Aorta (tissue), 5 donors: ENCODE results near the gene TRIM65. TPM values are rescaled to one million over a fixed set of nuclear protein-coding genes. Genes with fewer than 3 reads are reported as not detected.
A peak's percentile ranks its signal among the peaks of the same experiment; 100 is the strongest.

Experiments used
- ATAC-seq: fragments of 200-7000 bp; cut with Tn5 transposase; one replicate; pipeline ENCODE4 v1.9.1; 2022; ENCODE audit warnings: moderate library complexity; ENCODE audit not compliant: low FRiP score
- DNase-seq, 2 donors: peaks; one replicate each; pipeline ENCODE4 v3.0.0-alpha.2; 2020
- H3K27ac ChIP-seq, 2 donors: one replicate each; pipeline ENCODE4 v1.5.1; 2013; ENCODE audit warnings: low read length in 2 of 2, mild to moderate bottlenecking in 2 of 2, moderate library complexity in 2 of 2, control low read depth in 1 of 2, inconsistent platforms in 1 of 2, low read depth in 1 of 2
- H3K27me3 ChIP-seq, 2 donors: one replicate each; pipeline ENCODE4 v1.6.1; 2013; ENCODE audit warnings: control low read depth in 1 of 2, low read length in 1 of 2, mild to moderate bottlenecking in 1 of 2, moderate library complexity in 1 of 2; ENCODE audit not compliant: insufficient read depth in 2 of 2, control insufficient read depth in 1 of 2
- H3K36me3 ChIP-seq, 2 donors: one replicate each; pipeline ENCODE4 v1.6.1; 2013; ENCODE audit warnings: control low read depth in 1 of 2, low read length in 1 of 2, mild to moderate bottlenecking in 1 of 2; ENCODE audit not compliant: insufficient read depth in 2 of 2, control insufficient read depth in 1 of 2
- H3K4me1 ChIP-seq, 2 donors: one replicate each; pipeline ENCODE4 v1.6.1; 2013; ENCODE audit warnings: low read length in 2 of 2, control low read depth in 1 of 2, mild to moderate bottlenecking in 1 of 2, moderate library complexity in 1 of 2; ENCODE audit not compliant: insufficient read depth in 2 of 2, control insufficient read depth in 1 of 2
- H3K4me3 ChIP-seq, 2 donors: one replicate each; pipeline ENCODE4 v1.5.1; 2013; ENCODE audit warnings: low read length in 2 of 2, control low read depth in 1 of 2, mild to moderate bottlenecking in 1 of 2
- H3K9me3 ChIP-seq: one replicate; pipeline ENCODE4 v1.6.1; 2013; ENCODE audit warnings: mild to moderate bottlenecking, low read length; ENCODE audit not compliant: control insufficient read depth
- WGBS, 2 donors: extraction: QIAGEN DNeasy Blood & Tissue Kit; methylation state at CpG; one replicate each; pipeline ENCODE4 v1.1.7; 2013; 5-methylcytosine and 5-hydroxymethylcytosine counted together
- intact Hi-C, 2 donors: fragments of 100-400 bp; cut with DNase I; formaldehyde crosslinking; loops; one replicate each; pipeline versions ENCODE4 v1.14.2 to v1.15.0; 2022
- polyA plus RNA-seq, 2 donors: library from polyadenylated mRNA; stranded (reverse); fragments of 200-250 nt; gene quantifications; one replicate each; pipeline ENCODE4 v1.2.3, GENCODE V29; 2013
- total RNA-seq, 2 donors: library from RNA; stranded (reverse); fragmentation: NEBNext Ultra II Directional; extraction: Animal tissue kit (Norgen Biotek cat#: 25700); gene quantifications; one replicate each; pipeline ENCODE4 v1.2.1, GENCODE V29; 2021
- donor health status: healthy with polysubstance abuse.
- donor health status: Bipolar disorder and iron deficiency.
- donor health status: DM: no; HTN: no; CAD: no.
- donor health status: DM: no; HTN: no; CAD: no.
- donor health status: DM: yes; HTN: yes; CAD: no.

TRIM65 gene
- total and polyA plus RNA-seq, 4 donors, result 10.0 to 26.6 (median 13.9) TPM

DNA sequence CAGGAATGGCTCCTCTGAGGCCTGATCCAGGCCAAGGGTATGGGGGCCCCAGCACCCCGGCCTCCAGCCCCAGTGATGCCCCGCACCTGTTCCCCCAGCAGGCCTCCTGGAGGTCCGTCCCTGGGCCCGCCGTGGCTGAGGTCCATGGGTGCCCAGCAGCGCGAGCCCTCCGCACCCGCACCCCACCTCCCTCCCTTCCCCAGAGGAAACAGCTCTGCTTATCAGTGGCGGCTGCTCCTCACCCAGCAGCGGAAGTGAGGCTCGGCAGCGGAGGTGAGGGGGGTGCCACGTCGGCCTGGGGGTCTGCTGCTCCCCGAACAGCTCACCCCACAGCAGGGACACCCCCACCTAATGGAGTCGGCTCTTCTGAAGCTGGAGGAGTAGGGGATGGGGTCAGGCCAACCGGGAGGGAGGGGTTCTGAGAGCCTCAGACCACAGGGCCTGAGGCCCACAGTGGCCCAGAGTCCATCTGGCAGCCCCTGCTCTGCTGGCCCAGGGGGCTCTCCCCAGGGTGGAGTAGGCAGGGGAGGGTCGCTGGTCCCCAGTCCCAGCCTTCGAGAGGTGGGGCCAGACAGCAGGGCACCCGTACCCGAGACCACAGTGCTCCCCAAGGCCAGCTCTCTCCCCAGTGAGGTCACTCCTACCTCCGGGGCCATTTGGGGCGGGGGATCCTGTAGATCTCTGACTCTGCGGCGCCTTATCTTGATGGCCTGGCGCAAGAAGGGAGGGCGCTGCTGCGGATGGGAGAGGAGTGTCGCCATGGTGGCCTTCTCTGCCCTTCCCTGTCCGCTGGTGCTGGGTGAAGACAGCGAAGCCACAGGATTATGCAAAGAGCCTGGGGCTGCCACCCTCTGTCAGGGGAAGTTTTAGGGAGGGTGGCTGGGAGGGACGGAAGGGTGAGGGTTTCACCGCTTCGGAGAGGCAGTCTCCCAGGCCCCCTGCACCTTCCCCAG lies 52.9 kb downstream of the TRIM65 start, which contains the start of gene UNC13D:
Gene UNC13D (minus strand): TSS at position 828 of the 953 bp plus-strand sequence. CDS start 67 bp downstream, at position 761.
- intact Hi-C loops, result loop anchor here in 1 of 2 donors (10.0 kb wide), 1 partner anchor 49 kb away; no protein-coding TSS in a partner anchor
- Histone ChIP-seq H3K27me3 (no peaks in the 10 kb centered on the region), H3K4me1 (no peaks in the 10 kb centered on the region), H3K4me3 (no peak within 1 kb of the TSS), H3K9me3 (no peaks in the 10 kb centered on the region), H3K36me3 (peaks cover 0 to 16% of the 10 kb centered on the region in 2 donors), H3K27ac (peak within 1 kb of the TSS; percentile 10 to 49)
- WGBS, 2 donors, result 76% methylated on average over 31 to 35 of the region's 35 CpGs
- DNase-seq, result no peak
- ATAC-seq, result peak; percentile 6

GRCh38 chr17:75842963-75843576 lies 53.7 kb downstream of the TRIM65 start:
- peaks cover 0 to 13% of the 10 kb centered on the region in 2 donors for H3K36me3 ChIP-seq
- WGBS, 2 donors, result 87 to 88% methylated on average over 20 to 22 of the region's 22 CpGs
- no peaks in the 10 kb centered on the region for H3K9me3 ChIP-seq
- DNase-seq (no peak), ATAC-seq (no peak)
- no peaks in the 10 kb centered on the region for H3K4me1 ChIP-seq
- no peak overlapping the region for H3K4me3 ChIP-seq
- intact Hi-C loops, result loop anchor here in 1 of 2 donors (10.0 kb wide), 1 partner anchor 48 kb away; no protein-coding TSS in a partner anchor
- no peaks in the 10 kb centered on the region for H3K27me3 ChIP-seq
- H3K27ac ChIP-seq, result no peak overlapping the region

- no peaks in the 10 kb centered on the region for H3K27me3 ChIP-seq
- H3K4me1 ChIP-seq, result no peaks in the 10 kb centered on the region
- intact Hi-C loops, result loop anchor here in 1 of 2 donors (10.0 kb wide), 1 partner anchor 48 kb away; no protein-coding TSS in a partner anchor
- H3K36me3 ChIP-seq, result peaks cover 0 to 7% of the 10 kb centered on the region in 2 donors
- no peak overlapping the region for H3K27ac ChIP-seq
- 88% methylated on average over 18 of the region's 18 CpGs for WGBS, 2 donors
- ATAC-seq, result no peak
- H3K9me3 ChIP-seq, result no peaks in the 10 kb centered on the region
- no peak for DNase-seq
- no peak overlapping the region for H3K4me3 ChIP-seq
Observed at GRCh38 chr17:75842411-75842810, 54.3 kb downstream of the TRIM65 start.

- Histone ChIP-seq H3K27ac (no peak overlapping the region), H3K9me3 (no peaks in the 10 kb centered on the region), H3K4me1 (no peaks in the 10 kb centered on the region), H3K4me3 (no peak overlapping the region), H3K27me3 (no peaks in the 10 kb centered on the region), H3K36me3 (no peaks in the 10 kb centered on the region)
- intact Hi-C loops, result loop anchor here in 1 of 2 donors (10.0 kb wide), 1 partner anchor 46 kb away; no protein-coding TSS in a partner anchor
- 78 to 81% methylated on average over 7 of the region's 7 CpGs for WGBS, 2 donors
- ATAC-seq, result no peak
- DNase-seq, result no peak
Observed at GRCh38 chr17:75840799-75841164, 56.0 kb downstream of the TRIM65 start.

DNA sequence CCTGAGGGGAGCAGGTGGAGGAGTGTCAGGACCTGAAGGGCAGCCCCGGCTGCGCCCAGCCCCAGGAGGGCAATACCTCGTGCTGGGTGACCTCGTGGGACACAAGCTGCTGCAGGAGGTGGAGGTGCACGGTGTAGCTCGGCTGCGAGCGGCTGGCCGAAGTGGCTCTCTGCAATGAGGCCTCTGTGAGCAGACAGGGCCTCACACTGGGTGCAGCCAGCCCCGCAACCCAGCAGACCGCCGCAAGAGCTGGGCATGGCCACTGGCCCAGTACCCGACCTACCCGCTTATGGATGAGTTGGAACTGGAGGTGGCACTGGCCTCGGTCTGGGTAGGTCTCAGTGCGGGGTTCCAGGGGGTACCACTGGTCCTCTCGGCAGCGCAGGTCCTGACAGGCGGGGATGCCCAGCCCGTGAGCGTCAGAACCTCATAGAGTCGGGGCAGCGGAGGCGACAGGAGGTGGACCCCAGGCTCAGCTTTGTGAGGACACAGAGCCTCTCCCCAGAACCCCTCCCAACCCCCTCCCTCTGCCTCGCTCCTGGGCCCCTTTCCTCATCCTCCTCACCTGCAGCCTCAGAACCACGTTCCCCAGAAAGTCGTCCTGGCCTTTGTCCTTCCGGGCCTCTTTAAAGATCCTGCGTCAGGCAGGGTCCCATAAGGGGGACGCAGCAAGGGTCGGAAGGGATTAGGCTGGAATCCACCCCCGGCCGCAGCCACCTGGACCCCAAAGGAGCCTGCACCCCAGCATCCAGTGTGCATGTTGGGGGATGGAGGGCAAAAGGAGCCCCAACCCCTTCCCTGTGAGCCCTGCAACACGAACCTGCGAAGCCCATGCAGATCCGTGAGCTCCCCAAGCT lies 56.6 kb downstream of the TRIM65 start:
- H3K27me3 ChIP-seq, result no peaks in the 10 kb centered on the region
- WGBS, 2 donors, result 93 to 94% methylated on average over 36 of the region's 36 CpGs
- intact Hi-C loops, result loop anchor here in 1 of 2 donors (10.0 kb wide), 1 partner anchor 45 kb away; no protein-coding TSS in a partner anchor
- no peaks in the 10 kb centered on the region for H3K9me3 ChIP-seq
- DNase-seq (peak in 1 of 2 donors; percentile 72), ATAC-seq (no peak)
- H3K27ac ChIP-seq, result no peak overlapping the region
- no peak overlapping the region for H3K4me3 ChIP-seq
- no peaks in the 10 kb centered on the region for H3K4me1 ChIP-seq
- no peaks in the 10 kb centered on the region for H3K36me3 ChIP-seq

Other genes starting within 250 kb of the TRIM65 start
- 10 to 100 TPM; 11.4 to 26.1 TPM for gene RECQL5, start 229.8 kb downstream of the TRIM65 start, total RNA-seq
- gene RECQL5, start 229.8 kb downstream of the TRIM65 start, polyA plus RNA-seq, result 10 to 100 TPM in 1 of 2 donors, 1 to 10 TPM in 1; 3.3 to 40.6 TPM
- 10 to 100 TPM; 72.6 to 78.6 TPM for gene SAP30BP, start 229.6 kb downstream of the TRIM65 start, total RNA-seq
- 100 to 1,000 TPM in 1 of 2 donors, 10 to 100 TPM in 1; 43.3 to 127 TPM for gene SAP30BP, start 229.6 kb downstream of the TRIM65 start, polyA plus RNA-seq
- 10 to 100 TPM; 40.3 to 69.5 TPM for gene ITGB4, start 175.5 kb downstream of the TRIM65 start, total RNA-seq
- gene ITGB4, start 175.5 kb downstream of the TRIM65 start, polyA plus RNA-seq, result 10 to 100 TPM in 1 of 2 donors, 1 to 10 TPM in 1; 7.5 to 13.9 TPM
- 10 to 100 TPM; 16.8 to 27.1 TPM for gene GALK1, start 131.8 kb downstream of the TRIM65 start, total RNA-seq
- gene GALK1, start 131.8 kb downstream of the TRIM65 start, polyA plus RNA-seq, result 10 to 100 TPM; 16.9 to 44.8 TPM
- gene UNK, start 112.1 kb downstream of the TRIM65 start, total RNA-seq, result 10 to 100 TPM; 28.9 to 34.1 TPM
- 10 to 100 TPM in 1 of 2 donors, 1 to 10 TPM in 1; 8.8 to 21.7 TPM for gene UNK, start 112.1 kb downstream of the TRIM65 start, polyA plus RNA-seq
- 10 to 100 TPM; 17.7 to 20.0 TPM for gene UNC13D, start 52.5 kb downstream of the TRIM65 start, total RNA-seq
- 10 to 100 TPM in 1 of 2 donors, 1 to 10 TPM in 1; 3.8 to 23.1 TPM for gene UNC13D, start 52.5 kb downstream of the TRIM65 start, polyA plus RNA-seq
- gene WBP2, start 41.6 kb downstream of the TRIM65 start, total RNA-seq, result 100 to 1,000 TPM; 104 to 122 TPM
- gene WBP2, start 41.6 kb downstream of the TRIM65 start, polyA plus RNA-seq, result 100 to 1,000 TPM in 1 of 2 donors, 10 to 100 TPM in 1; 54.6 to 123 TPM
- 10 to 100 TPM; 39.8 to 88.5 TPM for gene TRIM47, start 18.4 kb downstream of the TRIM65 start, total RNA-seq
- gene TRIM47, start 18.4 kb downstream of the TRIM65 start, polyA plus RNA-seq, result 10 to 100 TPM; 15.7 to 47.7 TPM
- 10 to 100 TPM; 51.3 to 65.4 TPM for gene MRPL38, start 7.9 kb upstream of the TRIM65 start, total RNA-seq
- gene MRPL38, start 7.9 kb upstream of the TRIM65 start, polyA plus RNA-seq, result 100 to 1,000 TPM in 1 of 2 donors, 10 to 100 TPM in 1; 25.2 to 128 TPM
- gene FBF1, start 44.1 kb upstream of the TRIM65 start, total RNA-seq, result 10 to 100 TPM in 1 of 2 donors, 1 to 10 TPM in 1; 5.5 to 12.2 TPM
- 10 to 100 TPM in 1 of 2 donors, 1 to 10 TPM in 1; 1.0 to 21.6 TPM for gene FBF1, start 44.1 kb upstream of the TRIM65 start, polyA plus RNA-seq
- 10 to 100 TPM; 41.5 to 48.8 TPM for gene ACOX1, start 82.2 kb upstream of the TRIM65 start, total RNA-seq
- gene ACOX1, start 82.2 kb upstream of the TRIM65 start, polyA plus RNA-seq, result 10 to 100 TPM; 14.6 to 16.2 TPM
- 10 to 100 TPM in 1 of 2 donors, 1 to 10 TPM in 1; 8.9 to 15.1 TPM for gene TEN1, start 82.3 kb upstream of the TRIM65 start, total RNA-seq
- 10 to 100 TPM; 18.8 to 19.7 TPM for gene TEN1, start 82.3 kb upstream of the TRIM65 start, polyA plus RNA-seq
- 1 to 10 TPM; 3.5 to 7.2 TPM for gene CDK3, start 103.9 kb upstream of the TRIM65 start, total RNA-seq
- gene CDK3, start 103.9 kb upstream of the TRIM65 start, polyA plus RNA-seq, result 10 to 100 TPM in 1 of 2 donors, 1 to 10 TPM in 1; 3.9 to 24.0 TPM
- gene EVPL, start 130.4 kb upstream of the TRIM65 start, total RNA-seq, result under 1 TPM; 0.16 to 0.21 TPM
- 10 to 100 TPM in 1 of 2 donors, under 1 TPM in 1; 0.10 to 12.5 TPM for gene EVPL, start 130.4 kb upstream of the TRIM65 start, polyA plus RNA-seq
- 10 to 100 TPM; 57.6 to 60.9 TPM for gene SRP68, start 175.6 kb upstream of the TRIM65 start, total RNA-seq
- 10 to 100 TPM; 35.1 to 41.8 TPM for gene SRP68, start 175.6 kb upstream of the TRIM65 start, polyA plus RNA-seq
- gene GALR2, start 177.8 kb upstream of the TRIM65 start, total RNA-seq, result not detected
- gene GALR2, start 177.8 kb upstream of the TRIM65 start, polyA plus RNA-seq, result not detected
- gene ZACN, start 182.2 kb upstream of the TRIM65 start, total RNA-seq, result not detected
- 1 to 10 TPM in 1 of 2 donors, under 1 TPM in 1; 0.75 to 3.0 TPM for gene ZACN, start 182.2 kb upstream of the TRIM65 start, polyA plus RNA-seq
- 100 to 1,000 TPM in 1 of 2 donors, 10 to 100 TPM in 1; 98.8 to 138 TPM for gene EXOC7, start 206.8 kb upstream of the TRIM65 start, total RNA-seq
- 100 to 1,000 TPM in 1 of 2 donors, 10 to 100 TPM in 1; 25.7 to 102 TPM for gene EXOC7, start 206.8 kb upstream of the TRIM65 start, polyA plus RNA-seq
- gene FOXJ1, start 244.3 kb upstream of the TRIM65 start, total RNA-seq, result not detected
- not detected for gene FOXJ1, start 244.3 kb upstream of the TRIM65 start, polyA plus RNA-seq